SK-N-SH treated with all-trans-retinoic acid at 6 μM for 48 hours (cell line): ENCODE data around the gene C1QTNF4.

Experiments used
- ATAC-seq: fragments of 200-7000 bp; cut with Tn5 transposase; 3 replicates; pipeline ENCODE4 v1.9.1; 2020; ENCODE audit warnings: mild to moderate bottlenecking, moderate library complexity
- ARNTL ChIP-seq: fragments of 450-650 bp; formaldehyde crosslinking; IDR thresholded peaks from 2 replicates; pipeline ENCODE4 v1.5.0; 2020; ENCODE audit warnings: low read depth, mild to moderate bottlenecking, moderate library complexity, borderline replicate concordance
- BACH2 ChIP-seq: fragments of 250-450 bp; sonication (Bioruptor Pico); IDR thresholded peaks from 2 replicates; pipeline ENCODE4 v1.9.0; 2021; ENCODE audit warnings: mild to moderate bottlenecking, borderline replicate concordance
- CREB5 ChIP-seq: fragments of 250-450 bp; sonication (Bioruptor Pico); IDR thresholded peaks from 2 replicates; pipeline ENCODE4 v1.5.1; 2020; ENCODE audit warnings: low read depth, mild to moderate bottlenecking, moderate library complexity
- CSDC2 ChIP-seq: fragments of 250-450 bp; sonication (Bioruptor Pico); IDR thresholded peaks from 2 replicates; pipeline ENCODE4 v1.5.0; 2020; ENCODE audit warnings: mild to moderate bottlenecking, moderate library complexity
- ESRRG ChIP-seq: fragments of 250-450 bp; sonication (Bioruptor Pico); IDR thresholded peaks from 2 replicates; pipeline ENCODE4 v1.6.1; 2021; ENCODE audit warnings: mild to moderate bottlenecking
- GLIS3 ChIP-seq: fragments of 250-450 bp; sonication (Bioruptor Pico); IDR thresholded peaks from 2 replicates; pipeline ENCODE4 v1.5.0; 2020; ENCODE audit warnings: mild to moderate bottlenecking, moderate library complexity
- ISL1 ChIP-seq: fragments of 250-450 bp; sonication (Bioruptor Pico); IDR thresholded peaks from 2 replicates; pipeline ENCODE4 v2.1.2; 2022; ENCODE audit warnings: mild to moderate bottlenecking, moderate library complexity
- OSR1 ChIP-seq: fragments of 250-450 bp; sonication (Bioruptor Pico); IDR thresholded peaks from 2 replicates; pipeline ENCODE4 v1.8.0; 2022; ENCODE audit warnings: moderate library complexity, mild to moderate bottlenecking, inconsistent platforms
- PATZ1 ChIP-seq: fragments of 250-450 bp; sonication (Bioruptor Pico); IDR thresholded peaks from 2 replicates; pipeline ENCODE4 v1.8.0; 2020; ENCODE audit warnings: mild to moderate bottlenecking, moderate library complexity, borderline replicate concordance
- POU6F1 ChIP-seq: fragments of 250-450 bp; sonication (Bioruptor Pico); IDR thresholded peaks from 2 replicates; pipeline ENCODE4 v1.8.0; 2021; ENCODE audit warnings: low read depth, mild to moderate bottlenecking, moderate library complexity, borderline replicate concordance
- SNAI2 ChIP-seq: fragments of 250-450 bp; sonication (Bioruptor Pico); IDR thresholded peaks from 2 replicates; pipeline ENCODE4 v1.5.0; 2020; ENCODE audit warnings: mild to moderate bottlenecking, moderate library complexity
- TCF4 ChIP-seq: fragments of 250-450 bp; sonication (Bioruptor Pico); IDR thresholded peaks from 2 replicates; pipeline ENCODE4 v1.8.0; 2021; ENCODE audit warnings: mild to moderate bottlenecking, moderate library complexity, borderline replicate concordance
- TOX ChIP-seq: fragments of 250-450 bp; sonication (Bioruptor Pico); IDR thresholded peaks from 2 replicates; pipeline ENCODE4 v1.8.0; 2021; ENCODE audit warnings: mild to moderate bottlenecking, moderate library complexity, borderline replicate concordance
- ZC3H10 ChIP-seq: fragments of 250-450 bp; sonication (Bioruptor Pico); IDR thresholded peaks from 2 replicates; pipeline ENCODE4 v1.5.1; 2021; ENCODE audit warnings: mild to moderate bottlenecking, moderate library complexity
- ZFP3 ChIP-seq: fragments of 250-450 bp; sonication (Bioruptor Pico); IDR thresholded peaks from 2 replicates; pipeline ENCODE4 v1.5.0; 2020; ENCODE audit warnings: mild to moderate bottlenecking, moderate library complexity
- ZFP30 ChIP-seq: fragments of 450-650 bp; formaldehyde crosslinking; IDR thresholded peaks from 2 replicates; pipeline ENCODE4 v1.5.0; 2022; ENCODE audit warnings: mild to moderate bottlenecking, moderate library complexity
- ZNF565 ChIP-seq: fragments of 450-650 bp; formaldehyde crosslinking; conservative IDR thresholded peaks from 2 replicates; pipeline ENCODE4 v1.5.0; 2020; ENCODE audit warnings: low read depth, mild to moderate bottlenecking, moderate library complexity
- ZNF70 ChIP-seq: fragments of 450-650 bp; formaldehyde crosslinking; IDR thresholded peaks from 2 replicates; pipeline ENCODE4 v1.5.0; 2020; ENCODE audit warnings: mild to moderate bottlenecking, moderate library complexity
- ZNF8 ChIP-seq: fragments of 450-650 bp; formaldehyde crosslinking; IDR thresholded peaks from 2 replicates; pipeline ENCODE4 v1.5.0; 2020; ENCODE audit warnings: mild to moderate bottlenecking, moderate library complexity
- TF ChIP-seq, protein P1 (sequence below): fragments of 250-450 bp; sonication (Bioruptor Pico); IDR thresholded peaks from 2 replicates; pipeline ENCODE4 v1.5.0; 2020; ENCODE audit warnings: mild to moderate bottlenecking, moderate library complexity
- TF ChIP-seq, protein P2 (sequence below): fragments of 250-450 bp; sonication (Bioruptor Pico); IDR thresholded peaks from 2 replicates; pipeline ENCODE4 v1.5.1; 2021; ENCODE audit warnings: mild to moderate bottlenecking, moderate library complexity

Gene C1QTNF4

GRCh38 chr11:47552566-47553405 is 41.4 kb downstream of the C1QTNF4 start, which contains the start of gene CELF1:
Gene CELF1, minus strand, starts transcription at chr11:47553132. Its CDS starts 53,609 bp downstream, at chr11:47499523.
- ATAC-seq, result peak; percentile 93

DNA sequence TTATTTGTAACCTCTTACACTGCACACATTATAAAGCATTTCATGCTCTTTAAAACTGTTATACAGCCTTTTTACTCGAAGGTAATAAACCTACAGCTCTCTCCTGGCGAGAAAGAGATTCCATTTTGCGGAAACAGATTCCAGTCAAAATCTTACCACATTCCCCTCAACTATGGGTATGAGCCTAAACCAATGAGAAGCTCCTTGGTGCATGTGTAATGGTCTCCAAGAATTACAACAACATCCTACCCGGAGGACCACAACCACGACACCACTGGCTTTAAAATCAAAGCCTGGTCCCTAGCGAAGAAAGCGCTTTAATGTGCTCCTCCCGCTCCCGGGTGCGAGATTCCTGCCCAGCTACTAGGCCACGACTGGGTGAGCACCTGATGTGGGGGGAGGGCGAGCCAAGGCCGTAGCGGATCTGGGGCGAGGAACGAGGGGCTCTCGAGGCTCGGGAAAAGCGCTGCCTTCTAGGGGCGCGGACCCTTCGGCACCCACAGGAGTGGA is 42.1 kb downstream of the C1QTNF4 start:
- peak; percentile 26 for ATAC-seq
- TF ChIP-seq ISL1 (CRISPR knock-in tag) (no peak), ARNTL (CRISPR knock-in tag) (no peak), ZNF8 (CRISPR knock-in tag) (no peak), CREB5 (CRISPR knock-in tag) (no peak)
- TF ChIP-seq, all 23 proteins: peak for 0

More at GRCh38 chr11:47552566-47553405, 41.4 kb downstream of the C1QTNF4 start, which contains the start of gene CELF1:
- TF ChIP-seq PATZ1 (CRISPR knock-in tag) (no peak), GLIS3 (no peak), ESRRG (CRISPR knock-in tag) (no peak), OSR1 (CRISPR knock-in tag) (no peak), ZFP30 (CRISPR knock-in tag) (no peak), ZNF70 (no peak), POU6F1 (CRISPR knock-in tag) (no peak), SNAI2 (no peak), BACH2 (no peak), ZNF565 (CRISPR knock-in tag) (no peak), TCF4 (CRISPR knock-in tag) (no peak), ZC3H10 (CRISPR knock-in tag) (no peak), CSDC2 (CRISPR knock-in tag) (no peak), TOX (CRISPR knock-in tag) (no peak), ISL1 (CRISPR knock-in tag) (no peak), ZNF8 (CRISPR knock-in tag) (no peak)
- TF ChIP-seq, protein P1, sequence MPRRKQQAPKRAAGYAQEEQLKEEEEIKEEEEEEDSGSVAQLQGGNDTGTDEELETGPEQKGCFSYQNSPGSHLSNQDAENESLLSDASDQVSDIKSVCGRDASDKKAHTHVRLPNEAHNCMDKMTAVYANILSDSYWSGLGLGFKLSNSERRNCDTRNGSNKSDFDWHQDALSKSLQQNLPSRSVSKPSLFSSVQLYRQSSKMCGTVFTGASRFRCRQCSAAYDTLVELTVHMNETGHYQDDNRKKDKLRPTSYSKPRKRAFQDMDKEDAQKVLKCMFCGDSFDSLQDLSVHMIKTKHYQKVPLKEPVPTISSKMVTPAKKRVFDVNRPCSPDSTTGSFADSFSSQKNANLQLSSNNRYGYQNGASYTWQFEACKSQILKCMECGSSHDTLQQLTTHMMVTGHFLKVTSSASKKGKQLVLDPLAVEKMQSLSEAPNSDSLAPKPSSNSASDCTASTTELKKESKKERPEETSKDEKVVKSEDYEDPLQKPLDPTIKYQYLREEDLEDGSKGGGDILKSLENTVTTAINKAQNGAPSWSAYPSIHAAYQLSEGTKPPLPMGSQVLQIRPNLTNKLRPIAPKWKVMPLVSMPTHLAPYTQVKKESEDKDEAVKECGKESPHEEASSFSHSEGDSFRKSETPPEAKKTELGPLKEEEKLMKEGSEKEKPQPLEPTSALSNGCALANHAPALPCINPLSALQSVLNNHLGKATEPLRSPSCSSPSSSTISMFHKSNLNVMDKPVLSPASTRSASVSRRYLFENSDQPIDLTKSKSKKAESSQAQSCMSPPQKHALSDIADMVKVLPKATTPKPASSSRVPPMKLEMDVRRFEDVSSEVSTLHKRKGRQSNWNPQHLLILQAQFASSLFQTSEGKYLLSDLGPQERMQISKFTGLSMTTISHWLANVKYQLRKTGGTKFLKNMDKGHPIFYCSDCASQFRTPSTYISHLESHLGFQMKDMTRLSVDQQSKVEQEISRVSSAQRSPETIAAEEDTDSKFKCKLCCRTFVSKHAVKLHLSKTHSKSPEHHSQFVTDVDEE (CRISPR knock-in tag), result no peak
- TF ChIP-seq, protein P2, sequence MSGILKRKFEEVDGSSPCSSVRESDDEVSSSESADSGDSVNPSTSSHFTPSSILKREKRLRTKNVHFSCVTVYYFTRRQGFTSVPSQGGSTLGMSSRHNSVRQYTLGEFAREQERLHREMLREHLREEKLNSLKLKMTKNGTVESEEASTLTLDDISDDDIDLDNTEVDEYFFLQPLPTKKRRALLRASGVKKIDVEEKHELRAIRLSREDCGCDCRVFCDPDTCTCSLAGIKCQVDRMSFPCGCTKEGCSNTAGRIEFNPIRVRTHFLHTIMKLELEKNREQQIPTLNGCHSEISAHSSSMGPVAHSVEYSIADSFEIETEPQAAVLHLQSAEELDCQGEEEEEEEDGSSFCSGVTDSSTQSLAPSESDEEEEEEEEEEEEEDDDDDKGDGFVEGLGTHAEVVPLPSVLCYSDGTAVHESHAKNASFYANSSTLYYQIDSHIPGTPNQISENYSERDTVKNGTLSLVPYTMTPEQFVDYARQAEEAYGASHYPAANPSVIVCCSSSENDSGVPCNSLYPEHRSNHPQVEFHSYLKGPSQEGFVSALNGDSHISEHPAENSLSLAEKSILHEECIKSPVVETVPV (CRISPR knock-in tag), result no peak

DNA sequence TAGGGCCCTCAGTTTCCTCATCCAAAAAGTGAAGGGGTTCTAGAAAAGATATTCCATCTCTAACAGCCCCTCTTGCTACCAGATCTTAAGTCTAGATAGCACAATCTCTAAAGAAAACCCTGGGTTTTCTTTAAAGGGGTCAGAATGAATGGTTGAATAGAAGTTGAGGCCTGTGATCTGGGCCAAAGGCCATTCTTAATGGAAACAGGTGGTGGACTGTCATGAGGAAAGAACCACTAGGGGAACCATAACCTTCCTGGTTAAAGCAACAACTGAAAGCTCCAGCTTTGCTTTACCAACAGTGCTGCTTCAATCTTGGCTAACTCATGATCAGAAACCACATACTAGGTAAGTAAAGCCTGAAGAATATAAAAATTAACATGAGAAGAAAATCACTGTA is 43.1 kb downstream of the C1QTNF4 start:
- ATAC-seq, result 0 out of 3 replicates have a peak, but pooled peaks have one; percentile 15
- TF ChIP-seq, protein P1 (CRISPR knock-in tag), result no peak
- no peak for TF ChIP-seq ZFP3 (CRISPR knock-in tag)
- TF ChIP-seq ZC3H10 (CRISPR knock-in tag), result no peak
- no peak for TF ChIP-seq ARNTL (CRISPR knock-in tag)
- TF ChIP-seq ESRRG (CRISPR knock-in tag), result no peak
